OCI-LY3 (cell line): ENCODE measurements around the gene PTPRD.

ENCODE experiments used
- H2AFZ ChIP-seq: fragments of 200-600, 300-600 bp; shearing (Covaris generic); 2 replicates; pipeline ENCODE4 v1.6.0; 2014; ENCODE audit warnings: antibody characterized with exemption, low read depth, low read length
- H3K27ac ChIP-seq: fragments of 200-600, 300-600 bp; sonication (generic); 2 replicates; pipeline ENCODE4 v1.5.1; 2014; ENCODE audit warnings: mild to moderate bottlenecking, low read length, moderate library complexity, mixed read lengths
- H3K27me3 ChIP-seq: fragments of 200-600, 300-600 bp; sonication (generic); 2 replicates; pipeline ENCODE4 v1.6.1; 2014; ENCODE audit warnings: low read depth, low read length, mixed read lengths
- H3K36me3 ChIP-seq: fragments of 200-600, 300-600 bp; sonication (generic); replicated peaks from 2 replicates; pipeline ENCODE3; 2014; ENCODE audit warnings: low read depth, low read length, mixed read lengths
- H3K4me1 ChIP-seq: fragments of 300-600, 200-600 bp; sonication (generic); 2 replicates; pipeline ENCODE4 v1.6.1; 2014; ENCODE audit warnings: low read length, mixed read lengths
- H3K4me2 ChIP-seq: fragments of 200-600, 300-600 bp; sonication (generic); 2 replicates; pipeline ENCODE4 v1.6.1; 2014; ENCODE audit warnings: low read length, mixed read lengths
- H3K4me3 ChIP-seq: fragments of 300-600, 200-600 bp; sonication (generic); 2 replicates; pipeline ENCODE4 v1.5.1; 2014; ENCODE audit warnings: antibody characterized with exemption, mild to moderate bottlenecking, low read length, moderate library complexity
- H3K79me2 ChIP-seq: fragments of 300-600, 200-600 bp; shearing (Covaris generic); 2 replicates; pipeline ENCODE4 v1.6.1; 2014; ENCODE audit warnings: mild to moderate bottlenecking, low read length, mixed read lengths
- H3K9ac ChIP-seq: fragments of 300-600, 200-600 bp; shearing (Covaris generic); 2 replicates; pipeline ENCODE4 v1.6.0; 2014; ENCODE audit warnings: mild to moderate bottlenecking, low read length, moderate library complexity
- H3K9me3 ChIP-seq: fragments of 200-600, 300-600 bp; shearing (Covaris generic); 2 replicates; pipeline ENCODE4 v1.6.1; 2014; ENCODE audit warnings: low read length, mixed read lengths; ENCODE audit not compliant: insufficient read depth
- H4K20me1 ChIP-seq: fragments of 200-600, 300-600 bp; sonication (generic); 2 replicates; pipeline ENCODE4 v1.6.1; 2016; ENCODE audit warnings: low read length, mixed read lengths; ENCODE audit not compliant: insufficient read depth
- EZH2phosphoT487 ChIP-seq: fragments of 200-600 bp; shearing (Covaris generic); IDR thresholded peaks from 2 replicates; pipeline ENCODE4 v1.6.1; 2018; ENCODE audit warnings: antibody characterized with exemption, mixed run types, low read depth
- TF ChIP-seq, protein P1 (sequence below): fragments of 200-600, 300-600 bp; sonication (generic); IDR thresholded peaks from 2 replicates; pipeline ENCODE4 v1.5.1; 2014; ENCODE audit warnings: antibody characterized with exemption, low read length, low read depth

Gene PTPRD

GRCh38 chr9:8783941-8784340 lies 1828.9 kb downstream of the PTPRD start:
- Histone ChIP-seq H3K4me1 (no peaks in the 10 kb centered on the region), H4K20me1 (no peaks in the 10 kb centered on the region), H3K27ac (no peak overlapping the region), H3K36me3 (no peaks in the 10 kb centered on the region), H3K27me3 (no peaks in the 10 kb centered on the region), H2AFZ (no peak overlapping the region), H3K4me2 (no peak overlapping the region), H3K9me3 (no peaks in the 10 kb centered on the region), H3K79me2 (no peaks in the 10 kb centered on the region), H3K4me3 (no peak overlapping the region), H3K9ac (no peak overlapping the region)
- TF ChIP-seq EZH2phosphoT487 = no peak
- TF ChIP-seq, protein P1, sequence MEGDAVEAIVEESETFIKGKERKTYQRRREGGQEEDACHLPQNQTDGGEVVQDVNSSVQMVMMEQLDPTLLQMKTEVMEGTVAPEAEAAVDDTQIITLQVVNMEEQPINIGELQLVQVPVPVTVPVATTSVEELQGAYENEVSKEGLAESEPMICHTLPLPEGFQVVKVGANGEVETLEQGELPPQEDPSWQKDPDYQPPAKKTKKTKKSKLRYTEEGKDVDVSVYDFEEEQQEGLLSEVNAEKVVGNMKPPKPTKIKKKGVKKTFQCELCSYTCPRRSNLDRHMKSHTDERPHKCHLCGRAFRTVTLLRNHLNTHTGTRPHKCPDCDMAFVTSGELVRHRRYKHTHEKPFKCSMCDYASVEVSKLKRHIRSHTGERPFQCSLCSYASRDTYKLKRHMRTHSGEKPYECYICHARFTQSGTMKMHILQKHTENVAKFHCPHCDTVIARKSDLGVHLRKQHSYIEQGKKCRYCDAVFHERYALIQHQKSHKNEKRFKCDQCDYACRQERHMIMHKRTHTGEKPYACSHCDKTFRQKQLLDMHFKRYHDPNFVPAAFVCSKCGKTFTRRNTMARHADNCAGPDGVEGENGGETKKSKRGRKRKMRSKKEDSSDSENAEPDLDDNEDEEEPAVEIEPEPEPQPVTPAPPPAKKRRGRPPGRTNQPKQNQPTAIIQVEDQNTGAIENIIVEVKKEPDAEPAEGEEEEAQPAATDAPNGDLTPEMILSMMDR = no peak

GRCh38 chr9:8782237-8782636 lies 1830.6 kb downstream of the PTPRD start:
- no peaks in the 10 kb centered on the region for H3K36me3 ChIP-seq
- no peak overlapping the region for H3K9ac ChIP-seq
- H3K79me2 ChIP-seq = no peaks in the 10 kb centered on the region
- H3K4me3 ChIP-seq = no peak overlapping the region
- H3K27me3 ChIP-seq = no peaks in the 10 kb centered on the region
- H2AFZ ChIP-seq = no peak overlapping the region
- no peak for TF ChIP-seq EZH2phosphoT487
- TF ChIP-seq, protein P1 = no peak
- H3K9me3 ChIP-seq = no peaks in the 10 kb centered on the region
- no peaks in the 10 kb centered on the region for H4K20me1 ChIP-seq
- no peak overlapping the region for H3K27ac ChIP-seq
- no peaks in the 10 kb centered on the region for H3K4me1 ChIP-seq
- no peak overlapping the region for H3K4me2 ChIP-seq

GRCh38 chr9:8781458-8781857 lies 1831.3 kb downstream of the PTPRD start:
- TF ChIP-seq, protein P1 = no peak
- no peak for TF ChIP-seq EZH2phosphoT487
- Histone ChIP-seq H3K79me2 (no peaks in the 10 kb centered on the region), H4K20me1 (no peaks in the 10 kb centered on the region), H3K9ac (no peak overlapping the region), H3K36me3 (no peaks in the 10 kb centered on the region), H3K4me1 (no peaks in the 10 kb centered on the region), H3K9me3 (no peaks in the 10 kb centered on the region), H2AFZ (no peak overlapping the region), H3K27me3 (no peaks in the 10 kb centered on the region), H3K4me2 (no peak overlapping the region), H3K27ac (no peak overlapping the region), H3K4me3 (no peak overlapping the region)

GRCh38 chr9:8780386-8780785 lies 1832.4 kb downstream of the PTPRD start:
- Histone ChIP-seq H3K4me1 (no peaks in the 10 kb centered on the region), H2AFZ (no peak overlapping the region), H3K4me2 (no peak overlapping the region), H3K36me3 (no peaks in the 10 kb centered on the region), H3K9me3 (no peaks in the 10 kb centered on the region), H3K79me2 (no peaks in the 10 kb centered on the region), H3K9ac (no peak overlapping the region), H4K20me1 (no peaks in the 10 kb centered on the region), H3K27ac (no peak overlapping the region), H3K4me3 (no peak overlapping the region), H3K27me3 (no peaks in the 10 kb centered on the region)
- no peak for TF ChIP-seq EZH2phosphoT487
- TF ChIP-seq, protein P1 = no peak
